Fibroblast of skin of scalp (primary cell): ENCODE data around the gene ZC3H13. TPM values are rescaled to one million over a fixed set of nuclear protein-coding genes. Genes with fewer than 3 reads are reported as not detected.

Source experiments
- DNase-seq: peaks from one replicate; pipeline ENCODE4 v3.0.0-alpha.2; 2013
- polyA plus RNA-seq, 2 experiments: library from polyadenylated mRNA; unstranded; fragments of 120-200 nt; gene quantifications; one replicate each; pipeline ENCODE4 v1.2.1, GENCODE V29; 2013; ENCODE audit not compliant: insufficient read length in 2 of 2

Gene ZC3H13, protein sequence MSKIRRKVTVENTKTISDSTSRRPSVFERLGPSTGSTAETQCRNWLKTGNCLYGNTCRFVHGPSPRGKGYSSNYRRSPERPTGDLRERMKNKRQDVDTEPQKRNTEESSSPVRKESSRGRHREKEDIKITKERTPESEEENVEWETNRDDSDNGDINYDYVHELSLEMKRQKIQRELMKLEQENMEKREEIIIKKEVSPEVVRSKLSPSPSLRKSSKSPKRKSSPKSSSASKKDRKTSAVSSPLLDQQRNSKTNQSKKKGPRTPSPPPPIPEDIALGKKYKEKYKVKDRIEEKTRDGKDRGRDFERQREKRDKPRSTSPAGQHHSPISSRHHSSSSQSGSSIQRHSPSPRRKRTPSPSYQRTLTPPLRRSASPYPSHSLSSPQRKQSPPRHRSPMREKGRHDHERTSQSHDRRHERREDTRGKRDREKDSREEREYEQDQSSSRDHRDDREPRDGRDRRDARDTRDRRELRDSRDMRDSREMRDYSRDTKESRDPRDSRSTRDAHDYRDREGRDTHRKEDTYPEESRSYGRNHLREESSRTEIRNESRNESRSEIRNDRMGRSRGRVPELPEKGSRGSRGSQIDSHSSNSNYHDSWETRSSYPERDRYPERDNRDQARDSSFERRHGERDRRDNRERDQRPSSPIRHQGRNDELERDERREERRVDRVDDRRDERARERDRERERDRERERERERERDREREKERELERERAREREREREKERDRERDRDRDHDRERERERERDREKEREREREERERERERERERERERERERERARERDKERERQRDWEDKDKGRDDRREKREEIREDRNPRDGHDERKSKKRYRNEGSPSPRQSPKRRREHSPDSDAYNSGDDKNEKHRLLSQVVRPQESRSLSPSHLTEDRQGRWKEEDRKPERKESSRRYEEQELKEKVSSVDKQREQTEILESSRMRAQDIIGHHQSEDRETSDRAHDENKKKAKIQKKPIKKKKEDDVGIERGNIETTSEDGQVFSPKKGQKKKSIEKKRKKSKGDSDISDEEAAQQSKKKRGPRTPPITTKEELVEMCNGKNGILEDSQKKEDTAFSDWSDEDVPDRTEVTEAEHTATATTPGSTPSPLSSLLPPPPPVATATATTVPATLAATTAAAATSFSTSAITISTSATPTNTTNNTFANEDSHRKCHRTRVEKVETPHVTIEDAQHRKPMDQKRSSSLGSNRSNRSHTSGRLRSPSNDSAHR (N-terminal part only)
- 28.2 TPM for polyA plus RNA-seq (2013, experiment 1 of 2; ENCODE audit: insufficient read length)
- 35.7 TPM for polyA plus RNA-seq (2013, experiment 2 of 2; ENCODE audit: insufficient read length)

DNA sequence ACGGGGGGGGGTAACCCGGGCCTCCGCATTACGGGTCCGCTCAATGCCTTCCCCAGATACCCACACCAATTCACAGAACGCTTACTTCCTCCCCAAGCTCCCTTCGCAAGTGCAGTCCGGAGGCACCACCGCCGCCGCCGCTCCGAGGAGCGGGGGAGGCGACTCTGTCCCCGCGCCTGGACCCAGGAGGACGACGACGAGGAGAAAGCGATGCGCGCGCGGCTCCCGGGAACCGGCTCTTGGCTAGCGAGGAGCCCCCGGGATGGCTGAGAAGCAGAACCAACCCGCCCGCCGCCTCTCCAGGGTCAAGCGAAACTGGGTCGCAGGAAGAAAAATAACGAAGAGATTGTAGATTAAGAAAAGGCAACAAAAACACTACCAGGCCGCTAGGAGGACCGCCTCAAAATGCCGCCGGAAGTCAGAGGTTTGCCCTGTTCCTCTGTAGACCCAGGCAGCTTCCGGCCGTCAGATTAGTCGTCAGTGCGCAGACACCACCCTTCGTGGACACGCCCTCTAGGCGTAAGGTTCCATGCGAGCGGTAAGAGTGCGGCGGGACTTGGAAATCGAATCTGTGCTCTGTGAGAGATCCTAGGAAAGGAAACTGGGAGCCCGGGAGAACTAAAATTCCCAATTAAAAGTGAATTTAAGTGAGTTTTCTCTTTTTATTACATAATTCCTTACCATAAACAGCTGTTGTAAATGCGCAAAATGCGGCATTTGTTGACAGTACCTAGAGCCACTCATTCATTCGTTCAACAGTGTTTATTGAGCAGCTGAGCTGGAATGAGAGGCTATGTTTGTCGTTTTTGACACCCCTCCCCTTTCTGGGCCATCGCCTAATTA lies at the start of gene ZC3H13:
ZC3H13 (minus strand) TSS at position 428 of the 843 bp plus-strand sequence. CDS start 7,239 bp downstream, outside the sequence.
- peak; percentile 97 for DNase-seq

DNA sequence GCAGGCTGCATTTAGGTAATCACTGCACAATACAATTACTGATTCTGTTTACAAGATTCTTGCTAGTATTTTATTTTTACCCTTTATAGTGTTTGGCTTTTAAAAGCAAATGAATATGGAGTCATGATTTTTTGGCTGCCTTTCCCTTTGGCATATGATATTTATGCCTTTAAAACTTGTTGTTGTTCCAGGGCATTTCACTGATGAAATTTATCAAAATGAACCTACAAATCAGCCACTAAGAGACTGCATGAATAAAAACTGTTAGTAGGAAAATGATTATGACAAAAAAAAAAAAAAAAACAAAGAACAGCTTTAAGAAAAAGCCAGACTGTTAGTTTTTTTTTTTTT lies 49.7 kb upstream of the ZC3H13 start:
- no peak for DNase-seq

DNA sequence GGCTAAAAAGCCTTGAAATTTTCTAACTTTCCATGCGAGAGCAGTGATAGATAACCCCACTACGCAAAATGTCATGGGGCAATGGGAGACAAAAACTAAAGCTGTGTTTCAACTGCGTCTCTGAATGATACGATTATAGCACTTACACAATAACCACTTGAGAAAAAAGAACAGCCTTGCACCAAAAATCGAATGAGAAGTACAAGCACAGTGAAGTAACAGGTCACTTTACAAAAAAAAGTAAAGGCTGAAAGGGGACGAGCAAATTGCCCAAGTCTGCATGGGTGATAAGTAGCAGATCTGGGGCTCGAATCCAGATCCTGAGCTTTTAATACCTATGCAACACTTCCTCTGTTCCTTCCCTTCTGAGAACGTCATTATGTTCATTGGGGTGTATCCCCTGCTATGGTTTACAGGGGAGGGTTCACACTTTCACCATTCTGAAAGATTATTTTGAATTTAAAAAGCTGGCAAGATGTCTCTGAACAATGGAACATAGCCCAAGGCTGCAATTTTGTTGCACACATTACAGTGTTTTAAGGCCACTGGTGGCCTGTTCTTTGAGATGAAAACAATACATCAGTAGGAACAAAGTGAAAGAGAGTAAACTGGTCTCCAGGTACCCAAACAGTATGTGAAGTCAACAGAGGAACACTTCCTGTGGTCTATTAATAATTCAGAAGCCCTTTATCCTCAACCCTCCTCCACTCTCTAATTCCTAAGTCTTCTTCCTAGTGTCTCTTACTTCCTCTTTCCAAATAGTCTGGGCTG lies 49.1 kb upstream of the ZC3H13 start:
- DNase-seq: no peak

DNA sequence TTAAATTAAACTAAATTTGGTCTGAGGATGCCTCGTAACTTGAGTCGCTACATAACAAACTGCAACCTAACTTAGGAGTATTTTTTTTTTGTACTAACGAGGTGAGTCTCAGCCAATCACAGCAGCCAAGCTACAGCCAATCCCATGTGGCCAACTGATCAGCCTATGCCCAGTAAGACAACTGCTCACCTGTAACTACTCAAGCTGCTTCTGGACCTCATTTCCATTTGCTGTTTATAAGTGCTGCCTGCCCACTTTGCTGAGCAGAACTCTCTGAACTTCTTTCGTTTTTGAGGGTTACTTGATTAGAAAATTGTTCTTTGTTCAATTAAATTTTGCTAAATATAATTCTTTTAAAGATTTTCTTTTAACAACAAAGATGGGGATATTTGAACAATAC lies 48.5 kb upstream of the ZC3H13 start:
- no peak for DNase-seq

DNA sequence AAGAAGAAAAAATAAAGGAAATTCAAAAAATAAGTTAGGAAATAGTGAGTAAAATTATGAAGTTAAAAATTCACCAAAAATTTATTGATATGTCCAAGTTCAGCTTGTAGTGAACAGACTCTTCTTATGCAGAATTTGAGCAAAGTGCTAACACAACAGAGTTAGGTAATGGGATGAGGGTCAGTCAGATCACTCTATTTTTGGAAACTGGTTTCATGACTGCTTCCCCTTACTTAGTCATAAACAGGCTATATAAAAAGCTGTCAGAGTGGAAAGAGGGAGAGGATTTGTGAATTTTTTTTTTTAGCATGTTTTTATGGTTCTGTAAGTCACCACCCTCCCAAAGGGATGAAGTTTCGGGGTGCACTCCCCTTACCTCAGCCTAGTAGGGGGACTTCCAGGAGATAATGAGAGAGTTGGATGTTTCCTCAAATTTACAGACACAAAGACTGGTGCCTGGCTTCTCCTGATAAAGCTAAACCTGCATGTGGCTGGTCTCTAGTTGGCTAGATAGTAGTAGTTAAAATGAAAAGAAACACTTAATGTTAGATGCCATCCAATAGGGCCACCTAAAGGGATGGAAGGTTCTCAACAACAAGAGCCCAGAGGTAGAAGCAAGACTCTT lies 47.8 kb upstream of the ZC3H13 start:
- DNase-seq: no peak

DNA sequence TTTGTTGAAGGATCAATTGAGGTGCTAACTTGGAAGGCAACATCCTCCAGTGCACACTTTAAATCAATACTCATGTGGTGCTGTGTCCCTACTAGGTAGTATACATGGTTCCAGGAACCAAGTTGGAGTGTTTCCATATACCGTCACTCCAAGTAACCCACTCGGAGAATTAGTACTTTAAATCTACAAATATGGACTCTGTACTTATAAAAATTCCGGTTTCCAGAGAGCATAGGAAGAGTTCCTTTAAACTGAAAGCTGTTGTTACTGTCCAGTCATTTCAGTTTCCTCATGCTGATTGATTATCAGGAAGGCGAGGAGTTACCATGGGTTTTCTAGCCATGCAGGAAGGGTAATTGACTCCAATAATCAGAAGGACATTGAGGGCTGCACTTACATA lies 45.1 kb upstream of the ZC3H13 start:
- no peak for DNase-seq

DNA sequence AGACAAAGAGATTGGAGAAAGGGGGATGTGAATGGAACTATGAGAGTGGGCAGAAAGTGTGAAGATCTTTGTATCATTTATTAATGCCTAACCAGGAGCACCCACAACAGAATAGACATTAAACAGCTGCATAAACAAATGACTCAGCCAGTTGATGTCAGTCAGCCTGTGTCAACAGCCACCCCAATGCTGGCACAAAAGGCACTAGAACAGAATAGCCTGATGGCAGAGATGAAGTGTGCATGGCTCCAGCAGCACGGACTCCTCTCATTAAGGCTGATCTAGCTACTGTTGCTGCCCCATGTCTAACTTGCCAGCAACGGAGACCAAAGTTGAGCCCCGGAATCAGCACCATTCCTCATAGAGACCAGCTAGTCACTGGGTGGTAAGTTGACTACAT lies 44.5 kb upstream of the ZC3H13 start:
- no peak for DNase-seq

DNA sequence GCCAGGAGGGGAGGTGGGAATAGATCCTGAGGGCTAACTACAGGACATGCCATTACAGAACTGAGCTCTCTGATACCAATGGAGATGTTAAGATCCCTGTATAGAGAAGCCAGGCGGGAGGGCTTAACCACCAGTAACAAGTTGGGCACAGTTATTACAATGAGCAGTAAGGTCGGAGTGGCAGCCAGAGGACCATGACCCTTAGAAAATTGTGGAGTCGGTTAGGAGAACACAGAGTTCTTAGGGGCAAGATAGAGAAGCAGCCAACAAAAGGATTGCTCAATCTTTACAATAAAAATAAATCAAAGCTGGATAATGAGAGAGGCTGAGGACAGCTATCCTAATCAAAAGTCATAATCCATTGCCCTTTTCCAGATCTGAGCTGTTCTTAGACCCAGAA lies 41.9 kb upstream of the ZC3H13 start:
- no peak for DNase-seq

DNA sequence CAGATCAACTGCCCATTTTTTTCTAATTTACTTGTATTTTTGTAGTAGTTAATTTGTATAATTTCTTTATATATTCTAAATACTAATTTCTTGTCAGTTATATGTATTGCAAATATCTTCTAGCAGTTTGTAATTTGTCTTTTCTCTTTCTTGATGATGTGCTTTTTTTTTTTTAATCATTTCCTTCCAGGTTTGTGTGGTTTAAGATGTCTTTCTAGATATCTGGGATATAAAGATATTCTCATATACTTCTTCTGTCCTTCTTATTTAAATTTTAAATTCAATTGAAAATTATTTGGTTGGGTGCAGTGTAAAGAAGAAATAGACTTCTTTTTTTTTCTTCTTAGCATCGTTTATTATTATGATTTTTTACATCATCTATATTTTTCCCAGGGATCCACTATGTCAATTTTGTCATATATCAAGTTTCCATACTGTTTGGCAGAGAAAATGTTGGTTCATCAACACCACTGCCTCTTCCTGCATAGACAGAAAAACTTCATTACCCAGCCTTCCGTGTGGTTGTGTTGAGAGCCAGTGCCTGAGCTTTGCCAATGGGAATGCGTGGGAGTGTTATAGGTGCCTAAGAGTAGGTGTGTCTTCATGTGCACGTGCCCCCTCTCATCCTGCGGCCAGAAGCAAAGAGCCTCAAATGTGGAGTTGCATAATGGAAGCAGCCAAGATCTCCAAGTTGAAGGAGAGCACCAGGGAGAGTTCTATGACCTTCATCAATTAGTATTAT lies 36.4 kb upstream of the ZC3H13 start:
- DNase-seq: no peak

DNA sequence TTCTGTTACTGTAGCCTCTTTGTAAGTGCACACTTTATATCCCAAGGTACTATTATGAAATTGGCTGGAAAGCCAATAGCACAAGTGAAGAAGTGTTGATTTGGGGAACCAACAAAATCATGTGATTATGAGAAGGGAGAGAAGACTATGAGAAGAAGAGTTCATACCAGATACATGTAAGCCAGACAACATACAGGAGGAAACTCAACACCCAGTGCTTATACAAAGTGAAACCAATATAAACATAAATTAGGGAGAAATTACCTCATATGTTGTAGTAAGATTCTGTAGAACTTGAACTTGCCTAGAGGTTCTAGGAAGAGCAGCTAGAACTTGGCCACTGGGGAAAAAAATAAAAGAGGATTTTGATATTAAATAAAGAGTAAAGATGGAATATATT lies 34.9 kb upstream of the ZC3H13 start:
- DNase-seq: no peak

DNA sequence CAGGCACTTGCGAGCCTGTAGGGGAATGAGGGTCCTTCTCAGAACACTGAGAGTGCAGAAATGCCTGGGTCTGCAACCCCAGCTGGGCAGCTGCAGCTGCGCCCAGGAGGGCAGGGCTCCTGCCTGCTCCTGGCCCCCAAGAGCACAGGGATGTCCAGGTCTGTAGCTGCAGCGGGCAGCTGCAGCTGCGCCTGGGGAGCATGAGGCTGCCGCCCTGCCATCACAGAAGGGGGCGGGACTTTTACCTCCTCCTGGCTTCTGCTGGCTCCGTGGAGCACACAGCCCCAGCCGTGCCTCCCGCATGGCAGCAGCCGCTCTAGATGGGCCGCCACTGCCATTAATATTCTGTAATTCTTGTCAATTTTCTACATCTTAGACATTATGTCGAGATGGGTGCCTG lies 34.4 kb upstream of the ZC3H13 start:
- DNase-seq: no peak

DNA sequence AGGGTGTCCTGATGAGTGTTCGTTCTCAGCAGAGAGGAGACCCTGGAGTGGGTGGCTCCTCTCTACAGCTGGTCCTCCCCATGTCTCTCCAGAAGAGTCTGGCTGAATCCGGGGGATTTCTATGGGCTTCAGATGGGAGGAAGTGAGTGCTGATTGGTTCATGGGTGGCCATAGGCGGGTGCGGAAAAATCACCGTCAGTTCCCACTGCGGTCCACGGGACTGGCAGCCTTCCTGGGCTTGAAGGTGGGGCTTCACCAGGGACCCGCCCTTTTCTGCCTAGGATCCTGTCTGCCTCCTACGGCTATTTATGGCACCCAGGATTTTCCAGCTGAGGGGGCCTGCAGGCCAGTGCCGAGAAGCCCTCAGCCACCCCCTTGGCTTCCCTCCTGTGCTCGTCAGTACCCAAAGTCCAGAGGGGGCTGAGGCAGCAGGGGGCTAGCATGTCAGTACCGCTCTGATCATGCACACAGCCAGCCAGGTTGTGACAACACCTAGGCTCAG lies 33.9 kb upstream of the ZC3H13 start:
- no peak for DNase-seq

DNA sequence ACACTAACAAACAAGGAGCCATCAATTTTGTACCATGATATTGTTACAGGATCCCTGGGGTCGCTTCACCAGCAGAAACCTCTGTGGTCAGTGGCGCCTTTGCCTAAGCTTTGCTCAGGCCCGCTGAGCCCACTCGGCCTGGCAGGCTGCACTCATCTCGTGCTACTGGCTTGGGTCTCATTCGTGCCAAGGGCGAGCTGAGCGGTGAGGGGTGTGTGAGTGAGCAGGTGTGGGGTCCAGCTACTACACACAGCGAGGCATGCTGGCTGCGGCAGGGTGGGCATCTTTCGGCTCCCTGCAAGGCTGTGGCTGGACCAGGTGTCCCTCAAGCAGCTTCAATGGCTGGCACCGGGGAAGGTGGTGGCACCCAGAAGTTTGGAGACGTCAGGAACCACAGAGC lies 33.2 kb upstream of the ZC3H13 start:
- DNase-seq: no peak

DNA sequence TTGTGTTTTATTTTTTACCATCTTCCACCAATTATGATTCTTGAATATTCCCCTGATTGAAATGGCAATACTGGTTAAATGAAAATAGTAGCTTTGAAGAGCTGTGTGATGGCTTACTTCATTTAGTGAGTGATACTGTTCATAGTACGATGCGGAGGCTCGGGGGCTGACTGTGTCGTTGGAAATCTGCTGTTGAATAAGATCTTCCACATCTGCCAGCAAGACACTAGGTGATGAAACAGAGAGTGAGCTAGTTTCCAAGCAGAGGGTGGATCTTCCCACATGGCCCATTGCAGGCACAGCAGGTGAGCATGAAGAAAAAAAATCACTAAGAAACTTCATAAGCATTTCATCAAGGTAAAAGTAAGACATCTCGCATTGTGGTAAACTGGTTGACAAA lies 29.8 kb upstream of the ZC3H13 start:
- DNase-seq: no peak

DNA sequence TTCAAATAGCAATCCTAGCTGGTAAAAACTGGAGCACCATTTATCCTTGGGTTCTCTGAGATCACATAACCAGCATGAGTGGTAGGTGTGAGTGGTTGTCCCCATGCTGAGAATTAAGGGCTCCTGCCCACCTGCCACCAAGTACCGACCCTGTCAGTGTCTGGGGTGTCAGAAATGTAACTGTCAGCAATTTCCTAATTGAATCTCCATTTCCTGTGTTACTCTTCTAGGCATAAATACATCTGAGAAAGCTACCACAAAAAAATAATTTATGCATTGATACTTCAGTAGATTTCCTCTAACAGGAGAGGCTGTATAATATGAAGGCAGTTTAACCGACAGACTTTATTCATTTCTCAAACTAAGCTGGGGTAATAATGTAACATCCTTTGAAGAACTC lies 27.2 kb upstream of the ZC3H13 start:
- no peak for DNase-seq

DNA sequence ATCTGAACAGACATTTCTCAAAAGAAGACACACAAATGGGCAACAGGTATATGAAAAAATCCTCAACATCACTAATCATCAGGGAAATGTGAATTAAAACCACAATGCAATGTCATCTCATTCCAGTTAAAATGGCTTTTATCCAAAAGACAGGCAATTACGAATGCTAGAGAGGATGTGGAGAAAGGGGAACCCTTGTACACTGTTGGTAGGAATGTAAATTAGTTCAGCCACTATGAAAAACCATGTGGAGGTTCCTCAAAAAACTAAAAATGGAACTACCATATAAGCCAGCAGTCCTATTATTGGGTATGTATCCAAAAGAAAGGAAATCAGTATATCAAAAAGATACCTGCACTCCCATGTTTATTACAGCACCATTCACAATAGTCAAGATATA lies 24.7 kb upstream of the ZC3H13 start:
- DNase-seq: no peak

DNA sequence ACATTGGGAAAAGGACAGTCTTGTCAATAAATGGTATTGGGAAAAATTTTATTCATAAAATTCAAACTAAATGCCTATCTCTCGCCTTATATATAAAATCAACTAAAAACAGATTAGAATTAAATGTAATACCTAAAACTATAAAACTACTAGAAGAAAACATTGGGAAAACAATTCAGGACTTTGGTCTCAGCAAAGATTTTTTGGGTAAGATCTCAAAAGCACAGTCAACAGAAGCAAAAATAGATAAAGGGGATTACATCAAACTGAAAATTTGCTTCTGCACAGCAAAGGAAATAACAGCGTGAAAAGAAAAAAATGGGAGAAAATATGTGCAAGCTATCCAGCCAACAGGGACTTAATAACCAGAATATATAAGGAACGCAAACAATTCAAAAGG lies 24.3 kb upstream of the ZC3H13 start:
- no peak for DNase-seq

DNA sequence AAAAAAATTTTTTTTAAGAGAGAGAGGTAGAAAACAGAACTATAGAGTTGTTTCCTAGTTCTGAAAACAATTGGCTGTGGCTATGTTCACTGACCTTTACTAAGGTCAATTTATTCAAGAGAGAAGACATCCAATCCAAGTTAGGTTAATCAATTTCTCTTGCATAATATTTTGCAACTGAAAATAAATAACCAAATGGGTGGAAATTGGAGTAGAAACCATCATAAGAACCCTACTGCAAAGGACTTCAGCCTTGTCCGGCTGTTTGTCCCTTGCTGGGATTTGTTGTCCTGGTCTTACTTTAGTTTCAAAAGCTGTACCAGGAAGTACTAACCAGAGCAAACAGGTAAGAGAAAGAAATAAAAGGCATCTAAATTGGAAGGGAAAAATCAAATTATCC lies 23.3 kb upstream of the ZC3H13 start:
- no peak for DNase-seq

DNA sequence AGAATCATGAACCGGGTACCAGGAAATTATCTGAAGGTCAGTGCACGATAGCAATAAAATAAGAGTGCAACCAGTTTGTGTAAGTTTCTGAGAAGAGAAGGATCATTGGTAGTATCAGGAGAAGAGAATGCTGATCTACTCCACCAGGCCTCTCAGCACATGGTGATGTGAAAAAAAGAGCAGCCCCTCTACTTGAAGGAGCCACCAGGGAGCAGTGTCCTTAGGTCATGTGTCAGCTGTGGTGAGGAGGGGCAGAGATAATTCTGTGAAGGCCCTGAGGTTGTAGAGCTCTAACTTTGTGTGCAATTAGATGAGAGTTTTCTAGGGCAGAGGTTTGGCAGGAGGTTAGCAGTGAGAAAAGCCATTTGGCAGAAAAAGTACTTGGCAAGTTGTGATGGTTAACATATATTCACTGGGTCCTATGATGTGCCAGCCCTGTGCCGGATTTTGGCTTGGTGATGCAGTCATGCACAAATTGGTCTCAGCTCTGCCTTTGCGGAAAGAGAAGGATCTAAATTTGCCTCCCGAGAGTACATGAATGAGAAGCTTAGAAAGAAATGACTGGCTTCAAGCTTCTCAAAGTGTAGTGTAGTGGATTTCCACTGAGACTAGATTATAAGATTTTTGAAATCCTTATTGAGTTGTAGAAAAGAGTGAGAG lies 19.2 kb upstream of the ZC3H13 start:
- DNase-seq: no peak
